ENCODE data around the gene ZNFX1.
A peak's percentile ranks its signal among the peaks of the same experiment; 100 is the strongest.
"Not testable (repeated sequence)": the region's sequence is repeated elsewhere in the genome, so short reads cannot be mapped to it uniquely, and the experiment has no call there.

ZNFX1 gene

GRCh38 chr20:49247792-49248191, 30.1 kb downstream of the ZNFX1 start:
- FAIRE-seq: no peak

- FAIRE-seq: no peak
Observed at GRCh38 chr20:49247169-49247723, 30.6 kb downstream of the ZNFX1 start.

- FAIRE-seq: peak; percentile 86
Observed at GRCh38 chr20:49245921-49246740, 31.7 kb downstream of the ZNFX1 start.

- no peak for FAIRE-seq
Observed at GRCh38 chr20:49237531-49237930, 40.3 kb downstream of the ZNFX1 start.

GRCh38 chr20:49236301-49236700, 41.6 kb downstream of the ZNFX1 start:
- FAIRE-seq: no peak

- FAIRE-seq: no peak
Observed at GRCh38 chr20:49234831-49235230, 43.0 kb downstream of the ZNFX1 start.

GRCh38 chr20:49233226-49233625, 44.6 kb downstream of the ZNFX1 start:
- FAIRE-seq: no peak

- no peak for FAIRE-seq
Observed at GRCh38 chr20:49231471-49231870, 46.4 kb downstream of the ZNFX1 start.

GRCh38 chr20:49230561-49231133, 47.2 kb downstream of the ZNFX1 start:
- FAIRE-seq: no peak

GRCh38 chr20:49230021-49230420, 47.8 kb downstream of the ZNFX1 start:
- no peak for FAIRE-seq

GRCh38 chr20:49229381-49229780, 48.5 kb downstream of the ZNFX1 start:
- FAIRE-seq: no peak

- no peak for FAIRE-seq
Observed at GRCh38 chr20:49228676-49229075, 49.2 kb downstream of the ZNFX1 start.

- no peak for FAIRE-seq
Observed at GRCh38 chr20:49225896-49226295, 52.0 kb downstream of the ZNFX1 start.

- no peak for FAIRE-seq
Observed at GRCh38 chr20:49219924-49220831, 57.7 kb downstream of the ZNFX1 start.

GRCh38 chr20:49219091-49219923, 58.5 kb downstream of the ZNFX1 start, which contains the start of gene DDX27:
TSS of gene DDX27 (plus strand) at chr20:49219416. CDS start at chr20:49219449, 33 bp downstream.
- peak; percentile 99 for FAIRE-seq

- not testable (repeated sequence) for FAIRE-seq
Observed at GRCh38 chr20:49218739-49219090, 59.1 kb downstream of the ZNFX1 start.

- FAIRE-seq: peak; percentile 85
Observed at GRCh38 chr20:49216991-49217578, 60.8 kb downstream of the ZNFX1 start.

GRCh38 chr20:49215232-49215631, 62.6 kb downstream of the ZNFX1 start:
- no peak for FAIRE-seq

GRCh38 chr20:49214571-49214970, 63.3 kb downstream of the ZNFX1 start:
- FAIRE-seq: no peak

- FAIRE-seq: no peak
Observed at GRCh38 chr20:49210757-49211110, 67.1 kb downstream of the ZNFX1 start.

GRCh38 chr20:49210101-49210756, 67.6 kb downstream of the ZNFX1 start:
- no peak for FAIRE-seq

Measured in G401.6 (cell line).